PFSK-1 (cell line): Measurements from ENCODE around the gene ACOXL.

ENCODE experiments used
- FOXP2 ChIP-seq: optimal IDR thresholded peaks from 2 replicates; pipeline ENCODE3; 2011; ENCODE audit warnings: borderline replicate concordance, control low read depth, inconsistent platforms; ENCODE audit not compliant: insufficient read depth; ENCODE audit errors: extremely low read length, extremely low read depth
- POLR2AphosphoS5 ChIP-seq: IDR thresholded peaks from 2 replicates; pipeline ENCODE4 v1.6.1; 2012; ENCODE audit warnings: low read depth, mild to moderate bottlenecking, control low read depth, low read length, moderate library complexity
- SIN3A ChIP-seq: IDR thresholded peaks from 2 replicates; pipeline ENCODE4 v1.6.1; 2012; ENCODE audit warnings: mild to moderate bottlenecking, low read length, moderate library complexity, borderline replicate concordance; ENCODE audit not compliant: insufficient read depth
- TAF1 ChIP-seq: IDR thresholded peaks from 2 replicates; pipeline ENCODE4 v1.6.1; 2012; ENCODE audit warnings: low read length, control low read depth, borderline replicate concordance; ENCODE audit not compliant: insufficient read depth
- TF ChIP-seq, protein P1 (sequence below), 2 experiments: IDR thresholded peaks; 2 replicates each; pipeline versions ENCODE4 v1.6.1 to v1.8.0; 2011 to 2012; ENCODE audit warnings: low read depth in 2 of 2, low read length in 2 of 2, control low read depth in 1 of 2, inconsistent platforms in 1 of 2, mild to moderate bottlenecking in 1 of 2, moderate library complexity in 1 of 2; ENCODE audit not compliant: insufficient read depth in 1 of 2

Gene ACOXL

DNA sequence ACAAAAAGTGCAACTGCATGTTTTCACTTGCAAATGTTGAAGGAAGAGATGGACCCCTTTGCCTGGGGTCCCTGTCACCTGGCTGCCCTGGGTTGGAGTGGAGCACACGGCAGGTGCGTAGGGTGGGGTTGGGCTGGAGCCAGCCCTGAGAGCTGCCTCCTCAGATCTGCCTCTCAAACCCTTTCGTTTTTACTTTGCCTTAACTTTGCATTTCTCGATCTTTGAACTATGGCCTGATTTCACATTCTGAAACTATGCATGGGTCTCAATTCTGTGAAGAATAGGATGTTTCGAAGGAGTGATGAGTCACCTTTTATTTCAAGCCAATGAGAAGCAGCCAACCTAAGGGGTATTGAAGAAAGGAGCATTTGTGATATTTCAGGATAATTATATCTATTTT lies 132.8 kb downstream of the ACOXL start:
- TF ChIP-seq TAF1 (no peak), SIN3A (no peak), FOXP2 (no peak), POLR2AphosphoS5 (no peak)
- TF ChIP-seq, protein P1, sequence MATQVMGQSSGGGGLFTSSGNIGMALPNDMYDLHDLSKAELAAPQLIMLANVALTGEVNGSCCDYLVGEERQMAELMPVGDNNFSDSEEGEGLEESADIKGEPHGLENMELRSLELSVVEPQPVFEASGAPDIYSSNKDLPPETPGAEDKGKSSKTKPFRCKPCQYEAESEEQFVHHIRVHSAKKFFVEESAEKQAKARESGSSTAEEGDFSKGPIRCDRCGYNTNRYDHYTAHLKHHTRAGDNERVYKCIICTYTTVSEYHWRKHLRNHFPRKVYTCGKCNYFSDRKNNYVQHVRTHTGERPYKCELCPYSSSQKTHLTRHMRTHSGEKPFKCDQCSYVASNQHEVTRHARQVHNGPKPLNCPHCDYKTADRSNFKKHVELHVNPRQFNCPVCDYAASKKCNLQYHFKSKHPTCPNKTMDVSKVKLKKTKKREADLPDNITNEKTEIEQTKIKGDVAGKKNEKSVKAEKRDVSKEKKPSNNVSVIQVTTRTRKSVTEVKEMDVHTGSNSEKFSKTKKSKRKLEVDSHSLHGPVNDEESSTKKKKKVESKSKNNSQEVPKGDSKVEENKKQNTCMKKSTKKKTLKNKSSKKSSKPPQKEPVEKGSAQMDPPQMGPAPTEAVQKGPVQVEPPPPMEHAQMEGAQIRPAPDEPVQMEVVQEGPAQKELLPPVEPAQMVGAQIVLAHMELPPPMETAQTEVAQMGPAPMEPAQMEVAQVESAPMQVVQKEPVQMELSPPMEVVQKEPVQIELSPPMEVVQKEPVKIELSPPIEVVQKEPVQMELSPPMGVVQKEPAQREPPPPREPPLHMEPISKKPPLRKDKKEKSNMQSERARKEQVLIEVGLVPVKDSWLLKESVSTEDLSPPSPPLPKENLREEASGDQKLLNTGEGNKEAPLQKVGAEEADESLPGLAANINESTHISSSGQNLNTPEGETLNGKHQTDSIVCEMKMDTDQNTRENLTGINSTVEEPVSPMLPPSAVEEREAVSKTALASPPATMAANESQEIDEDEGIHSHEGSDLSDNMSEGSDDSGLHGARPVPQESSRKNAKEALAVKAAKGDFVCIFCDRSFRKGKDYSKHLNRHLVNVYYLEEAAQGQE (IDR thresholded peaks at IDR 0.05; ENCODE audit: insufficient read depth in 1 of 2, low read depth in 2 of 2, low read length in 2 of 2): no peak

DNA sequence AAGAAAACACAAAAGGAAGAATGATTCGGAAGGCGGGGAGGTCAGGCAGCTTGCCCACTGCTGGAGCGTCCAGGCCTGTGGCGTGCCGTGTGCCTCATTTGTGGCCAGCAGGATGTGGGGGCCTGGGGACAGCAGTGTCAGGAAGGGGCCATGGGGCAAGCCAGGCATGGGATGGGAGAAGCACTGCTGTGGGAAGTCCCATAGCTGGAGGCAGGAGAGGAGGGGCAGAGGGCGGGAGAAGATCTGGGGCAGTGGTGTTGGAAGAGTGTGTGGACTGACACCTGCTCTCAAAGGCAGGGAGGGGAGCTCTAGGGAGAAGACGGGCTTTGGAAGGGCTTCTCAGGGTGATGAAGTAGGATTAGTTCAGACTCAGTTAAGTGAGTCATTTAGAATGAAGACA lies 133.7 kb downstream of the ACOXL start:
- TF ChIP-seq FOXP2 (no peak), POLR2AphosphoS5 (no peak), SIN3A (no peak), TAF1 (no peak)
- TF ChIP-seq, protein P1 (IDR thresholded peaks at IDR 0.05; ENCODE audit: insufficient read depth in 1 of 2, low read depth in 2 of 2, low read length in 2 of 2): no peak

DNA sequence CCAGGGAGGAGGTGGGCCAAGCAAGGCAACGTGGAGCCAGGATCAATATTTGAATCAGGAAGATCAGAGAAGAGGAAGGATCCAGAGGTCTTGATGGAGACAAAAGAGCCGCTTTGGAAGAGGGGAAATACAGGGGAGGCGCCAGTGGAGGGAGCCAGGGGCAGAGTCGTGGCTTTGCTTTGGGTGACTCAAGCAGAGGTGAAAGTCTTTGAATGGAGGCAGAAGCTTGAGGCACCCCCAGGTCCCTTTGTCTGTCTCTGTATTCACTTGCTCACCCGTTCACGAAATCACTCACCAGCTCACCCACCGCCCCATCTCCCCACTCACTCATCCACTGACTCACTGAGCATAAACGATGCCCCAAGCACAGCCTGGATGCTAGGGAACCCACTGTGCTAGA lies 134.1 kb downstream of the ACOXL start:
- no peak for TF ChIP-seq POLR2AphosphoS5
- TF ChIP-seq, protein P1 (IDR thresholded peaks at IDR 0.05; ENCODE audit: insufficient read depth in 1 of 2, low read depth in 2 of 2, low read length in 2 of 2): no peak
- no peak for TF ChIP-seq TAF1
- TF ChIP-seq SIN3A: no peak
- TF ChIP-seq FOXP2: no peak

DNA sequence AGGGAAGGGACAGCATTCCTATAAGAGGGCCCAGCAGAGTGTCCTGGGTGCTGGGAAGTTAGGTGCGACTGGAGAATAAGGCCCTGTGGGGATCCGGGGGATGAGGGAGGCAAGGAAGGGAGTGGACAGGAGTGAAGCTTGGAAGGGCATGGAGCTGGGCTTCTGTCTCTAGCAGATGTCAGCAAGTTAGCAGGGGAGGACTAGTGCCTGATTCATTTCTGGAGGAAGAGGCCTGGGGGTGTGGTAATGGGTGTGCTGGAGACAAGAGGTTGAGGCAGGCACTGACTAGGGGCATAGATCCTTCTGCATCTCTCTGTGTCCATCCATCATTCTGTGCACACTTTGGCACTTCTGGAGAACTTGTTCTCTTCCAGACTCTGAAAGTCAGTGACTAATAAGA lies 134.7 kb downstream of the ACOXL start:
- TF ChIP-seq, protein P1 (IDR thresholded peaks at IDR 0.05; ENCODE audit: insufficient read depth in 1 of 2, low read depth in 2 of 2, low read length in 2 of 2): no peak
- TF ChIP-seq POLR2AphosphoS5: no peak
- TF ChIP-seq TAF1: no peak
- no peak for TF ChIP-seq SIN3A

DNA sequence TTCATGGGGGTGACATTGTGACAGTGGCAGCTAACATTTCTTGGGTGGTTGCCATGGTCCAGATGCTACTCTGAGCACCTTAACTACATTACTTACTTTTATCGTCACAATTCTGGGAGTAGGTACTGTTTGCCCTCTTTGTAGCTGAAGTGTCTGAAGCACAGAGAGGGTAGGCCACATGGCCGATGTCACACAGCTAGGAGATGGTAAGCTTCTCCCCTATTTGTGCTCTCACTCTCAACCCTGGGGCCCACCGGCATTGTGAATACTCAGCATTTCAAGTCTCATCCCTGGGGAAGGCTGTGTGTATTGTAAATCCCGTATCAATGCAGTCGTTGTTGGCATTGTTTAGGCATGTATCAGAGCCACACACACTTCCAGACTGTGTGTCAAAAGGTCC lies 136.6 kb downstream of the ACOXL start:
- TF ChIP-seq, protein P1 (IDR thresholded peaks at IDR 0.05; ENCODE audit: insufficient read depth in 1 of 2, low read depth in 2 of 2, low read length in 2 of 2): no peak
- TF ChIP-seq TAF1 (no peak), POLR2AphosphoS5 (no peak), FOXP2 (no peak)
